Central memory CD4-positive, alpha-beta T cell (primary cell): ENCODE data around the gene ITPKA.
"Not testable (repeated sequence)": the region's sequence is repeated elsewhere in the genome, so short reads cannot be mapped to it uniquely, and the experiment has no call there.

ENCODE experiments used
- DNase-seq: peaks from one replicate; pipeline ENCODE4 v3.0.0; 2022
- total RNA-seq, 3 experiments: gene quantifications; one replicate each; lab custom pipeline; 2026; lab: John Stamatoyannopoulos, UW

Gene ITPKA
- total RNA-seq = 0 to 0.25 (median 0.05) reads per million in 3 experiments

GRCh38 chr15:41493205-41493901, at the start of gene ITPKA:
TSS of gene ITPKA (plus strand) at chr15:41493874. CDS start at chr15:41493928, 54 bp downstream.
- peak; percentile 62 for DNase-seq

- DNase-seq = no peak
Measured at GRCh38 chr15:41445399-41445798, 48.3 kb upstream of the ITPKA start.

- no peak for DNase-seq
Measured at GRCh38 chr15:41462084-41462795, 31.4 kb upstream of the ITPKA start.

- DNase-seq = no peak
Measured at GRCh38 chr15:41464889-41465580, 28.6 kb upstream of the ITPKA start.

DNA sequence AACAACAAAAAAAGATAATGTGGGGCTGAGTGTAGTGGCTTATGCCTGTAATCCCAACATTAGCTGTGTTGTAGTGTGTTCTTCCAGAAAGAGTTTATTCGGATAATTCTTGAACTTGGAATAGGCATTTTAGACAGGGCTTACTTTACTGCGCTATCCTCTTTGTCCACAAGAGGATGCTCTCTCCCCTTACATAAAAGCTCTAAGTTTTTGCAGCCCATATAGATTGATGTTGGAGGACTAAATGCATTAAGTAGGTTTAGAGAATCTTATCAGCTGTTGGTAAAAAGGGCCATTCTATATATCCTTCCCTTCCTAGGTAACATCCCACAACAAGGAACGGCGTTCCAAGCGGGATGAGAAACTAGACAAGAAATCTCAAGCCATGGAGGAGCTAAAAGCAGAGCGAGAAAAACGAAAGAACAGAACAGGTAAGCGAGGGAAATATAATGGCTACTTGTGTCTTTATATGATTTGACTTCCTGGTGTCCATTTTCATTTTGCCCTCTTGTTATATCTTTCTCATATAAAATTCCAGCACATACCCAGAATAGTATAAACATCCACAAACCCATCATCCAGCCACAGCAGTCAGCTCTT, 27.8 kb upstream of the ITPKA start:
- peak; percentile 24 for DNase-seq

- no peak for DNase-seq
Measured at GRCh38 chr15:41466711-41467110, 27.0 kb upstream of the ITPKA start.

DNA sequence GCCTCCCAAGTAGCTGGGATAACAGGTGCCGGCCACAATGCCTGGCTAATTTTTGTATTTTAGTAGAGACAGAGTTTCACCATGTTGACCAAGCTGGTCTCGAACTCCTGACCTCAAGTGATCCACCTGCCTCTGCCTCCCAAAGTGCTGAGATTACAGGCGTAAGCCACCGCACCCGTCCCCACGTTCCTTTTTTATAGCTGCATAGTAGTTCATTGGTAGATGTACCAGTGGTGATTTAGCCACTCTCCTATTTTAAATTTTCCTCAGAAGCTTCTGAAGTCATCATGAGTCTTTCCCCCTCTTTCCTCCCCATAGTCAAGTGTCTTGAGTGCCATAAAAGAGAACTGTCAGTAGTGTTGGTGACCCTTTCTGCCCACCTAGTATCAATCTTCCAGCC, 24.0 kb upstream of the ITPKA start:
- not testable (repeated sequence) for DNase-seq

DNA sequence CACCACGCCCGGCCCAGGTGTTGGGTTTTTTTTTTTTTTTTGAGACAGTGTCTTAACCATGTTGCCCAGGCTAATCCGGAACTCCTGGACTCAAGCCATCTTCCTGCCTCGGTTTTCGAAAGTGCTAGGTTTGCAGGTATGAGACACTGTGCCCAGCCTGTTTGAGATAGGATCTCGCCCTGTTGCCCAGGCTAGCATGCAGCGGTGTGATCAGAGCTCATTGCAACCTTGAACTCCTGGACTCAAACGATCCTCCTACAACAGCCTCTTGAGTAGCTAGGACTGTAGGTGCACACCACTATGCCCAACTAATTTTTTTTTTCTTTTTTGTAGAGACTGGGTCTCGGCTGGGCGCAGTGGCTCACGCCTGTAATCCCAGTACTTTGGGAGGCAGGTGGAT, 20.3 kb upstream of the ITPKA start:
- DNase-seq = no peak

DNA sequence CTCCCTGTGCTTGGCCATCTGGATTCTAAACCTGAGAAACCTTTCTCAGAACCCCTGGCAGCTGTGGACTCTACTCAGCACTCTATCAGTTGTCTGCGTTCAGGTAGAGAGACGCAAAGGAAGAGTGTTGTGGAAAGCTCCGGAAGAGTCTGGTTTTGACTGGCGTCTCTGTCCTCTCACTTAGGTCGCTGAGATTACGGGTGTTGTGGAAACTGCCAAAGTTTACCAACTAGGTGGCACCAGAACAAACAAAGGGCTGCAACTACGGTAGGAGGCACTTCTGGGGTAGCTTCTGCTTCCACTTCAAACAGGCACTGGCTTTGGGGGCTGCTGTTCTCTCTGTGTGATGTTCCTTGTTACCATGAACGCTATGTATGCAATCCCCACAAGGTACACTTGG, 19.2 kb upstream of the ITPKA start:
- DNase-seq = no peak

GRCh38 chr15:41474941-41475340, 18.7 kb upstream of the ITPKA start:
- no peak for DNase-seq

DNA sequence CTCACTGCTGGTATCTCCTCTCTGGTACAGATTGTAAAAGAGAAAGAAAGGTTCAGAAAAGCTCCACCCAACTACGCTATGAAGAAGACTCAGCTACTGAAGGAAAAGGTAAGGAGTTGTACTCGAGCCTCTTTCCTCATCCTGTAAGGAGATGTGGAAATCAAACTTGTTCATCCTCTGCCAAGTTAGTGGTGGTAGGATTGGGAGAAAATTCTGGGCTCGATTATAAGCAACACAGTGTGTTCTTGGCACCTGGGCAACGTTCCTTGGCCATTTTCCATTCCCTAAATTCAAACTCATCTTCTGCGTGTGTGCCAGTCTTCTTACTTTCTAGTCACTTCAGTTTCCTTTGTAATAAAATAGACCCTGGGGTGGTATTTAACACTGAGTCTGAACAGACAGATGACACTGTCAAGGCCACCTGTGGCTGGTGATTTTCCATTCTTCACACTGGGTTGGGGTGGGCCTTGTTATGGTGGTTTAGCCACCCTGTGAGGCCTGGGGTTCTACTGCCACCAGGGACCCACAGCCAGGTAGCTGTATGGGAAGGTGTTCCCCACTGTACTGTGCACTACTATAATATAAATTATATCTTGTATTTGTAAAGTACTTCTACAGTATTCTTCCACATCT, 17.1 kb upstream of the ITPKA start:
- no peak for DNase-seq

DNA sequence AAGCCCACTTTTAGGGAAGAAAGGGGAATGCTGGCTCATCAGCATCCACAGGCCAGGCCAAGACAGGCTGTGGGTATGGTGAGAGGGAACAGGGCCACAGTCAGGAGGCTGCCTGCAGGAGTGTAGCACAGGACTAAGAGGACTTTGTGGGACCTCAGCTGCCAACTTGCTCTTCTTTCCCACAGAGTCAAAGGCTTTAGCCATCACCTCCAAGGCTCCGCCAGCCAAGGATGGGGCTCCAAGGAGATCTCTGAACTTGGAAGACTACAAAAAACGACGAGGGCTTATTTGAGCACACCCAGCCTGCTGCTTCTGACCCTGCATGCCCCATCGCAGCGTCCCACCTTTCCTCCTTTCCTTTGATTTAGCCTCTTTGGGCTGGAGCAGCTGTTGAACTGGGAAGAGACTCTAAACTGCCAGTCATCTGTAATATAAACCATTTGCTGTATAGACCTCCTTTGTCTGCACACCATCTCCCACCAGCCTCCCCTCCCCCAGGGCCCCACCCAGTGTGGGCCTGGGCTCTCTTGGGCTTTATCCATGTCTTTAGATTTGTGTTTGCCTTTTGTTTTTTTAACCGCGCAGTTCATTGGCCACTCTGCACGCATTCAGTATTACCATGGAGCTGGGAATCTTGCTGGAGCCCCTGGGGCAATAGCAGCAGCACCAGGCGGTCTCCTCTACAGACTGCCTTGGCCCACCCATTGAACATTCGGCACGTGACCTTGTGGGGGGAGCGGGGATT, 13.1 kb upstream of the ITPKA start:
- no peak for DNase-seq

DNA sequence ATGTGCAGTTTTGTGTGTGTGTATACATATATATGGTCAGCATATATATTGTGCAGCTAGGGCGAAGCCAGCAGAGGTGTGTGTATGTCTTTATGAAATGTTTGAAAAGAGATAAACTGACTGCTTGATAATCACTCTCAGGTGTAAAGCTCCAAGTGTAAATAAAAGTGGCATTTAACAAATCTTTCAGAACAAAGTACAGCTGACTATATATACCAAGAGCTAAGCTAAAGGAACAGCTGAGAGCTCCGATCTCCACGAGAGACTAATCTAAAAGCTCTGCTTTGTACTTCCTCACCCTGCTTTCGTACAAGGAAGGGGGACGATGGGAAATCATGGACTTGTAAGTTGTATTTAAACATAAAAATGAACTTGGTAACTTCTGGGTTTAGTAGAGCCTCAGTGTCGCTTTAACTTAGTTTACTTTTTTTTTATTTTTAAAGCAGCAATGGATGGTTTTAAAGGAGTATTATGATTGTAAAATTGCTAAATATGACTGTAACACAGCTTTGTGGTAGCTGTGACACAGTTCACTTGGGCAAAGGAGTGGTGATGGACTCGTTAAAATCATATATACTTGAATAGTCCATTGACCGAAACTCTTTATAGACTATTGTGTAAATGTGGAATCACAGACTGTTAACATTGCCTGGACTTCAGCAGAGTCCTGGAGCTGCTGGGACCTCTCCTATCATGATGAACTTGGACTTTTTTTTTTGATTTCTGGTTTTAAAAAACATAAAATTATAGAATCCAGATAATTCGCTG, 11.4 kb upstream of the ITPKA start:
- no peak for DNase-seq

- DNase-seq = peak; percentile 33
Measured at GRCh38 chr15:41483115-41483514, 10.6 kb upstream of the ITPKA start.

- peak; percentile 23 for DNase-seq
Measured at GRCh38 chr15:41483519-41483918, 10.2 kb upstream of the ITPKA start.

DNA sequence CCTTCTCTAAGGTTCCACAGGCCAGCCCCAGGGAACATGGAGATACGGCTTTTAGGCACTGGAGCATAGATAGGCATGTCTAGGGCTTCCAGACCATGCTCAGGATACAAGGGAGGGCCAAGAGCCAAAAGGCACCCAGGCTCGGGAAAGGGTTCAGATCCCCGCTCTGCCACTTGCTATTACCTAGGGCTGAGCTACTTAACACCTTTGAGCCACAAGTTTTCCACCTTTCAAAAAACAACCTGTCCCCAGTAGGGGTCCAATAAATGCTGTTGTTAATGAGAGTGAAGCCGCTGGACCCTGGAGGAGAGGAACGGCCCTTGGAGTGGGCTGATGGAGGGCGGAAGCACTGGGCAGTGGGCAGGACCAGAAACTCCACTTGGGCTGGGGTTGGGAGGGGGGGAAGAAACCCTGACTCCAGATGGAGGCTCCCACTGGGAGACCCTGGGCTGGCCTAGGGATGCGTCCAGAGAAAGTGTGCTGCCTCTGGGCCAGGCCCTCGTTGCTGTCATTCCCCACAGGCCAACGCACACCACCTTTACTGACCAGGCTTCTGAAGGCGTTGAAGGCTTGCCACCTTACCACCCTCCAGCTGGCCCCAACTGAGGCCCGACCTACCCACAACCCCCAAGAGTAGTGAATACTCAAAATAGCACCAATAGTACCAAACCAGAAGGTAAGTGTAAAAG, 8.6 kb upstream of the ITPKA start:
- no peak for DNase-seq

- no peak for DNase-seq
Measured at GRCh38 chr15:41486286-41486685, 7.4 kb upstream of the ITPKA start.

DNA sequence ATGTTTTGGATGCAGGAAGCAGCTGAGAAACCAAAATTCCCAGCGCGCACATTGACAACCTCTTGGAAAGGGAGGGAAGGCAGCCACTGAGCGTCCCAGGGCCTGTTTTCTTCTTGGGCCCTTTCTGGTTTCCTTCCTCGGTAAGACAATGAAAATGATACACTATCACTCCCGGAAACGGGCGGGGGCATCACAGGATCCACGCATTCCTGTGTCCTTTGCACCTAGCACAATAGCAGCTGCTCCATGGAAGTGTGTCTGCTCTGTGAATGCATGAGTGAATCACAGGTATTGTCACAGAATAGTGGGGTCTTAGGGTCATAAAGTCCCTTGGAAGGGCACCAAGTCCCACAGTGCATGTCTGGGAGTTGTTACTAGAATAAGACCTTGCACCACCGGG, 6.3 kb upstream of the ITPKA start:
- no peak for DNase-seq

- no peak for DNase-seq
Measured at GRCh38 chr15:41487802-41488201, 5.9 kb upstream of the ITPKA start.

GRCh38 chr15:41489641-41490040, 4.0 kb upstream of the ITPKA start:
- no peak for DNase-seq

- DNase-seq = no peak
Measured at GRCh38 chr15:41490355-41490754, 3.3 kb upstream of the ITPKA start.
